ENCODE results near the gene FAM120C.

The FAM120C gene

GRCh38 chrX:54193085-54193821 lies 10.2 kb upstream of the FAM120C start:
- no peak for ATAC-seq
- no peak for TF ChIP-seq ZNF565 (CRISPR knock-in tag; conservative IDR thresholded peaks at IDR 0.05; ENCODE audit: low read depth)
- TF ChIP-seq POU6F1 (CRISPR knock-in tag; IDR thresholded peaks at IDR 0.05; ENCODE audit: borderline replicate concordance, low read depth) = no peak
- no peak for TF ChIP-seq ISL1 (CRISPR knock-in tag; IDR thresholded peaks at IDR 0.05)
- TF ChIP-seq ZC3H10 (CRISPR knock-in tag; IDR thresholded peaks at IDR 0.05) = no peak
- TF ChIP-seq BACH2 (CRISPR knock-in tag; IDR thresholded peaks at IDR 0.05; ENCODE audit: borderline replicate concordance) = no peak
- no peak for TF ChIP-seq ZNF8 (CRISPR knock-in tag; IDR thresholded peaks at IDR 0.05)
- no peak for TF ChIP-seq OSR1 (CRISPR knock-in tag; IDR thresholded peaks at IDR 0.05)
- no peak for TF ChIP-seq GLIS3 (CRISPR knock-in tag; IDR thresholded peaks at IDR 0.05)
- TF ChIP-seq SNAI2 (CRISPR knock-in tag; IDR thresholded peaks at IDR 0.05) = no peak
- TF ChIP-seq ZFP3 (CRISPR knock-in tag; IDR thresholded peaks at IDR 0.05) = no peak
- TF ChIP-seq ZFP30 (CRISPR knock-in tag; IDR thresholded peaks at IDR 0.05) = no peak
- no peak for TF ChIP-seq TOX (CRISPR knock-in tag; IDR thresholded peaks at IDR 0.05; ENCODE audit: borderline replicate concordance)
- TF ChIP-seq RARB (CRISPR knock-in tag; IDR thresholded peaks at IDR 0.05) = no peak
- TF ChIP-seq, protein P1, sequence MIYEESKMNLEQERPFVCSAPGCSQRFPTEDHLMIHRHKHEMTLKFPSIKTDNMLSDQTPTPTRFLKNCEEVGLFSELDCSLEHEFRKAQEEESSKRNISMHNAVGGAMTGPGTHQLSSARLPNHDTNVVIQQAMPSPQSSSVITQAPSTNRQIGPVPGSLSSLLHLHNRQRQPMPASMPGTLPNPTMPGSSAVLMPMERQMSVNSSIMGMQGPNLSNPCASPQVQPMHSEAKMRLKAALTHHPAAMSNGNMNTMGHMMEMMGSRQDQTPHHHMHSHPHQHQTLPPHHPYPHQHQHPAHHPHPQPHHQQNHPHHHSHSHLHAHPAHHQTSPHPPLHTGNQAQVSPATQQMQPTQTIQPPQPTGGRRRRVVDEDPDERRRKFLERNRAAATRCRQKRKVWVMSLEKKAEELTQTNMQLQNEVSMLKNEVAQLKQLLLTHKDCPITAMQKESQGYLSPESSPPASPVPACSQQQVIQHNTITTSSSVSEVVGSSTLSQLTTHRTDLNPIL (CRISPR knock-in tag; IDR thresholded peaks at IDR 0.05; ENCODE audit: low read depth) = no peak
- TF ChIP-seq TSHZ2 (CRISPR knock-in tag; IDR thresholded peaks at IDR 0.05) = no peak
- TF ChIP-seq CSDC2 (CRISPR knock-in tag; IDR thresholded peaks at IDR 0.05) = no peak

- no peak for TF ChIP-seq TSHZ2 (CRISPR knock-in tag; IDR thresholded peaks at IDR 0.05)
- ATAC-seq = no peak
Observed at GRCh38 chrX:54184474-54184873, 1.4 kb upstream of the FAM120C start.

GRCh38 chrX:54182194-54182863 lies 725 bp downstream of the FAM120C start:
- peak; percentile 48 for ATAC-seq
- no peak for TF ChIP-seq ZNF8 (CRISPR knock-in tag; IDR thresholded peaks at IDR 0.05)
- no peak for TF ChIP-seq SNAI2 (CRISPR knock-in tag; IDR thresholded peaks at IDR 0.05)
- no peak for TF ChIP-seq ZNF565 (CRISPR knock-in tag; conservative IDR thresholded peaks at IDR 0.05; ENCODE audit: low read depth)
- TF ChIP-seq ZC3H10 (CRISPR knock-in tag; IDR thresholded peaks at IDR 0.05) = no peak
- TF ChIP-seq, protein P1 (CRISPR knock-in tag; IDR thresholded peaks at IDR 0.05; ENCODE audit: low read depth) = no peak
- TF ChIP-seq PPARA (CRISPR knock-in tag; IDR thresholded peaks at IDR 0.05; ENCODE audit: borderline replicate concordance) = no peak
- TF ChIP-seq CSRNP3 (CRISPR knock-in tag; IDR thresholded peaks at IDR 0.05) = no peak
- no peak for TF ChIP-seq ISL1 (CRISPR knock-in tag; IDR thresholded peaks at IDR 0.05)
- no peak for TF ChIP-seq ESRRG (CRISPR knock-in tag; IDR thresholded peaks at IDR 0.05)
- TF ChIP-seq, protein P2, sequence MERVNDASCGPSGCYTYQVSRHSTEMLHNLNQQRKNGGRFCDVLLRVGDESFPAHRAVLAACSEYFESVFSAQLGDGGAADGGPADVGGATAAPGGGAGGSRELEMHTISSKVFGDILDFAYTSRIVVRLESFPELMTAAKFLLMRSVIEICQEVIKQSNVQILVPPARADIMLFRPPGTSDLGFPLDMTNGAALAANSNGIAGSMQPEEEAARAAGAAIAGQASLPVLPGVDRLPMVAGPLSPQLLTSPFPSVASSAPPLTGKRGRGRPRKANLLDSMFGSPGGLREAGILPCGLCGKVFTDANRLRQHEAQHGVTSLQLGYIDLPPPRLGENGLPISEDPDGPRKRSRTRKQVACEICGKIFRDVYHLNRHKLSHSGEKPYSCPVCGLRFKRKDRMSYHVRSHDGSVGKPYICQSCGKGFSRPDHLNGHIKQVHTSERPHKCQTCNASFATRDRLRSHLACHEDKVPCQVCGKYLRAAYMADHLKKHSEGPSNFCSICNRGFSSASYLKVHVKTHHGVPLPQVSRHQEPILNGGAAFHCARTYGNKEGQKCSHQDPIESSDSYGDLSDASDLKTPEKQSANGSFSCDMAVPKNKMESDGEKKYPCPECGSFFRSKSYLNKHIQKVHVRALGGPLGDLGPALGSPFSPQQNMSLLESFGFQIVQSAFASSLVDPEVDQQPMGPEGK (CRISPR knock-in tag; IDR thresholded peaks at IDR 0.05; ENCODE audit: borderline replicate concordance) = no peak
- no peak for TF ChIP-seq ARNTL (CRISPR knock-in tag; IDR thresholded peaks at IDR 0.05; ENCODE audit: borderline replicate concordance, low read depth)
- TF ChIP-seq TCF4 (CRISPR knock-in tag; IDR thresholded peaks at IDR 0.05; ENCODE audit: borderline replicate concordance) = no peak
- no peak for TF ChIP-seq ZFP3 (CRISPR knock-in tag; IDR thresholded peaks at IDR 0.05)
- TF ChIP-seq ZFP30 (CRISPR knock-in tag; IDR thresholded peaks at IDR 0.05) = no peak
- no peak for TF ChIP-seq CSDC2 (CRISPR knock-in tag; IDR thresholded peaks at IDR 0.05)
